Fibroblast of lung (primary cell): ENCODE data around the gene XXYLT1.

Experiments used
- EZH2 ChIP-seq: IDR thresholded peaks from 2 replicates; pipeline ENCODE4 v1.5.1; 2012; ENCODE audit warnings: low read length, control low read depth, mild to moderate bottlenecking; ENCODE audit errors: missing control alignments
- TF ChIP-seq, protein P1 (sequence below), 2 donors: IDR thresholded peaks in 1 of 2; conservative IDR thresholded peaks in 1 of 2; 1 replicate in 1 of 2; 2 replicates in 1 of 2; pipeline ENCODE4 v1.5.1; 2011 to 2012; ENCODE audit warnings: low read length in 2 of 2, control low read depth in 1 of 2, inconsistent platforms in 1 of 2, low read depth in 1 of 2, mild to moderate bottlenecking in 1 of 2

DNA sequence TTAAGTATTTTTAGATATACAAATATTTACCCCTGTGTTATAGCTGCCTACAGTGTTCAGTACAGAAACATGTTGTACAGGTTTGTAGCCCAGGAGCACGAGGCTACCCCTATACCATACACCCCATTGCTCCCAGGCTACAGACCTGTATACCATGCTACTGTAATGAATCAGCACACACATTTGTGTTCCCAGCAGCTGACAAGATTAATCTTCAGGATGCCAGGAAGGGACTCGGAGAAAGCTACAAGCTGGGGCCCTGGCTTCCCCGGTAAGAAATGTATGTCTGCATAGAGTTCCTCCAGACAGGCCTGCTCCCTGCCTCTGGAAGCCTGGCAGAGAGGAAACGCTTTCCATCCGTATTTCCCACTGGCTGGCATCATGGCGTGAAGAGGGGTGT is 136.5 kb downstream of the XXYLT1 start:
- TF ChIP-seq, protein P1, sequence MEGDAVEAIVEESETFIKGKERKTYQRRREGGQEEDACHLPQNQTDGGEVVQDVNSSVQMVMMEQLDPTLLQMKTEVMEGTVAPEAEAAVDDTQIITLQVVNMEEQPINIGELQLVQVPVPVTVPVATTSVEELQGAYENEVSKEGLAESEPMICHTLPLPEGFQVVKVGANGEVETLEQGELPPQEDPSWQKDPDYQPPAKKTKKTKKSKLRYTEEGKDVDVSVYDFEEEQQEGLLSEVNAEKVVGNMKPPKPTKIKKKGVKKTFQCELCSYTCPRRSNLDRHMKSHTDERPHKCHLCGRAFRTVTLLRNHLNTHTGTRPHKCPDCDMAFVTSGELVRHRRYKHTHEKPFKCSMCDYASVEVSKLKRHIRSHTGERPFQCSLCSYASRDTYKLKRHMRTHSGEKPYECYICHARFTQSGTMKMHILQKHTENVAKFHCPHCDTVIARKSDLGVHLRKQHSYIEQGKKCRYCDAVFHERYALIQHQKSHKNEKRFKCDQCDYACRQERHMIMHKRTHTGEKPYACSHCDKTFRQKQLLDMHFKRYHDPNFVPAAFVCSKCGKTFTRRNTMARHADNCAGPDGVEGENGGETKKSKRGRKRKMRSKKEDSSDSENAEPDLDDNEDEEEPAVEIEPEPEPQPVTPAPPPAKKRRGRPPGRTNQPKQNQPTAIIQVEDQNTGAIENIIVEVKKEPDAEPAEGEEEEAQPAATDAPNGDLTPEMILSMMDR (conservative IDR thresholded peaks at IDR 0.05 in 1 of 2, IDR thresholded peaks at IDR 0.05 in 1 of 2; ENCODE audit: low read depth in 1 of 2, low read length in 2 of 2) = no peak
- no peak for TF ChIP-seq EZH2
